HG02571 (cell line): ENCODE results near the gene HEXIM1.
"Not testable (repeated sequence)": the region's sequence is repeated elsewhere in the genome, so short reads cannot be mapped to it uniquely, and the experiment has no call there.

Experiments used
- ATAC-seq: cut with Tn5 transposase; IDR thresholded peaks from one replicate; pipeline ENCODE4 v1.9.1; 2021; ENCODE audit warnings: mild to moderate bottlenecking, moderate library complexity; ENCODE audit not compliant: unreplicated experiment

The HEXIM1 gene

GRCh38 chr17:45112559-45113423 is 35.5 kb upstream of the HEXIM1 start:
- no peak for ATAC-seq

GRCh38 chr17:45113424-45113754 is 34.9 kb upstream of the HEXIM1 start:
- ATAC-seq, result no peak

- no peak for ATAC-seq
These were observed 34.0 kb upstream of the HEXIM1 start for GRCh38 chr17:45114117-45114932.

GRCh38 chr17:45115015-45115625 is 33.2 kb upstream of the HEXIM1 start:
- ATAC-seq, result no peak

GRCh38 chr17:45115871-45116270 is 32.4 kb upstream of the HEXIM1 start:
- ATAC-seq, result no peak

GRCh38 chr17:45116434-45117016 is 31.8 kb upstream of the HEXIM1 start:
- ATAC-seq, result no peak

- ATAC-seq, result no peak
These were observed 30.9 kb upstream of the HEXIM1 start for GRCh38 chr17:45117334-45117733.

GRCh38 chr17:45117848-45118646 is 30.2 kb upstream of the HEXIM1 start:
- no peak for ATAC-seq

GRCh38 chr17:45118691-45119090 is 29.6 kb upstream of the HEXIM1 start:
- ATAC-seq, result no peak

GRCh38 chr17:45119964-45120363 is 28.3 kb upstream of the HEXIM1 start:
- ATAC-seq, result no peak

- no peak for ATAC-seq
These were observed 27.7 kb upstream of the HEXIM1 start for GRCh38 chr17:45120558-45120957.

GRCh38 chr17:45121055-45121454 is 27.2 kb upstream of the HEXIM1 start:
- ATAC-seq, result no peak

- no peak for ATAC-seq
These were observed 25.1 kb upstream of the HEXIM1 start for GRCh38 chr17:45123076-45123770.

- ATAC-seq, result no peak
These were observed 24.1 kb upstream of the HEXIM1 start for GRCh38 chr17:45123930-45124796.

- not testable (repeated sequence) for ATAC-seq
These were observed 23.5 kb upstream of the HEXIM1 start for GRCh38 chr17:45124797-45125122.

GRCh38 chr17:45125509-45125908 is 22.8 kb upstream of the HEXIM1 start:
- ATAC-seq, result no peak

- no peak for ATAC-seq
These were observed 21.1 kb upstream of the HEXIM1 start for GRCh38 chr17:45127207-45127547.

- no peak for ATAC-seq
These were observed 20.6 kb upstream of the HEXIM1 start for GRCh38 chr17:45127548-45128300.

- no peak for ATAC-seq
These were observed 19.9 kb upstream of the HEXIM1 start for GRCh38 chr17:45128331-45128730.
